BE2C (cell line): Measurements from ENCODE around the gene MPV17L2.
A peak's percentile ranks its signal among the peaks of the same experiment; 100 is the strongest.

Experiments used
- DNase-seq: peaks from one replicate; pipeline ENCODE4 v3.0.0-alpha.2; 2020
- H3K27me3 ChIP-seq: fragments of 250-450 bp; sonication (Bioruptor Pico); 2 replicates; pipeline ENCODE4 v1.5.1; 2020; ENCODE audit warnings: mild to moderate bottlenecking
- H3K36me3 ChIP-seq: fragments of 250-450 bp; sonication (Bioruptor Pico); 2 replicates; pipeline ENCODE4 v1.5.1; 2020; ENCODE audit warnings: mild to moderate bottlenecking
- H3K4me1 ChIP-seq: fragments of 250-450 bp; sonication (Bioruptor Pico); 2 replicates; pipeline ENCODE4 v1.5.1; 2020
- H3K4me3 ChIP-seq: 2 replicates; pipeline ENCODE4 v1.5.1; 2011; ENCODE audit warnings: low read depth, low read length
- H3K9me3 ChIP-seq: fragments of 250-450 bp; sonication (Bioruptor Pico); 2 replicates; pipeline ENCODE4 v1.5.1; 2020
- CTCF ChIP-seq: IDR thresholded peaks from 2 replicates; pipeline ENCODE4 v1.5.1; 2012; ENCODE audit warnings: mild to moderate bottlenecking, low read depth, low read length

Gene MPV17L2

GRCh38 chr19:18179957-18180356 lies 13.1 kb upstream of the MPV17L2 start:
- Histone ChIP-seq H3K27me3 (peaks cover 24% of the 10 kb centered on the region), H3K36me3 (no peaks in the 10 kb centered on the region)
- no peak for TF ChIP-seq CTCF

GRCh38 chr19:18183529-18183928 lies 9.5 kb upstream of the MPV17L2 start:
- H3K4me3 ChIP-seq, result no peak overlapping the region
- no peak for TF ChIP-seq CTCF
- H3K4me1 ChIP-seq, result no peaks in the 10 kb centered on the region
- H3K27me3 ChIP-seq, result peaks cover 18% of the 10 kb centered on the region
- H3K9me3 ChIP-seq, result no peaks in the 10 kb centered on the region
- no peak for DNase-seq
- no peaks in the 10 kb centered on the region for H3K36me3 ChIP-seq

More at GRCh38 chr19:18179957-18180356, 13.1 kb upstream of the MPV17L2 start:
- H3K4me1 ChIP-seq, result no peaks in the 10 kb centered on the region
- DNase-seq, result no peak
- H3K4me3 ChIP-seq, result no peak overlapping the region
- H3K9me3 ChIP-seq, result no peaks in the 10 kb centered on the region

GRCh38 chr19:18185538-18185937 lies 7.5 kb upstream of the MPV17L2 start:
- no peak for TF ChIP-seq CTCF
- H3K4me1 ChIP-seq, result no peaks in the 10 kb centered on the region

GRCh38 chr19:18190278-18190677 lies 2.7 kb upstream of the MPV17L2 start:
- Histone ChIP-seq H3K27me3 (no peaks in the 10 kb centered on the region), H3K9me3 (no peaks in the 10 kb centered on the region), H3K4me1 (peaks cover 12% of the 10 kb centered on the region), H3K36me3 (no peaks in the 10 kb centered on the region), H3K4me3 (no peak overlapping the region)
- TF ChIP-seq CTCF, result no peak
- DNase-seq, result no peak

More at GRCh38 chr19:18185538-18185937, 7.5 kb upstream of the MPV17L2 start:
- Histone ChIP-seq H3K27me3 (peaks cover 13% of the 10 kb centered on the region), H3K36me3 (no peaks in the 10 kb centered on the region), H3K4me3 (no peak overlapping the region), H3K9me3 (no peaks in the 10 kb centered on the region)
- no peak for DNase-seq

GRCh38 chr19:18191640-18192062 lies 1.4 kb upstream of the MPV17L2 start:
- no peak for DNase-seq
- Histone ChIP-seq H3K27me3 (no peaks in the 10 kb centered on the region), H3K9me3 (no peaks in the 10 kb centered on the region), H3K36me3 (0 out of 2 replicates have a peak, but pooled peaks cover 3% of the 10 kb centered on the region), H3K4me1 (peaks cover 12% of the 10 kb centered on the region), H3K4me3 (peak overlapping the region; percentile 57)
- TF ChIP-seq CTCF, result no peak

GRCh38 chr19:18193388-18194180 lies 566 bp downstream of the MPV17L2 start:
- DNase-seq, result no peak
- no peaks in the 10 kb centered on the region for H3K9me3 ChIP-seq
- no peaks in the 10 kb centered on the region for H3K27me3 ChIP-seq

More at GRCh38 chr19:18193388-18194180, 566 bp downstream of the MPV17L2 start:
- Histone ChIP-seq H3K36me3 (peaks cover 10% of the 10 kb centered on the region), H3K4me1 (peaks cover 12% of the 10 kb centered on the region), H3K4me3 (peak overlapping the region; percentile 83)
- TF ChIP-seq CTCF, result no peak; the same call in 1 of the 2 replicates
